PC-9 (cell line): ENCODE data around the gene PTPRD. TPM values are rescaled to one million over a fixed set of nuclear protein-coding genes. Genes with fewer than 3 reads are reported as not detected.

ENCODE experiments used
- BruUV-seq: library from RNA; stranded (reverse); fragments of 400-500 nt; replicated peaks from 2 replicates; lab custom pipeline; 2021; lab: Mats Ljungman, UMichigan
- CTCF ChIA-PET: fragments of 300-600 bp; sonication (Branson Sonifier 250); formaldehyde crosslinking; loops from one replicate; lab custom pipeline; 2022; ENCODE audit warnings: antibody characterized with exemption; lab: Charles Lee
- POLR2A ChIA-PET: fragments of 300-600 bp; sonication (Branson Sonifier 250); formaldehyde crosslinking; loops from one replicate; lab custom pipeline; 2022; ENCODE audit warnings: antibody characterized with exemption; ENCODE audit not compliant: unreplicated experiment; lab: Charles Lee
- DNase-seq, 2 experiments: peaks; one replicate each; pipeline versions ENCODE4 v3.0.0 to v3.0.0-alpha.2; 2015 to 2022; ENCODE audit warnings: mixed read lengths in 1 of 2
- H2AFZ ChIP-seq: fragments of 200-600 bp; sonication (generic); 2 replicates; pipeline ENCODE4 v1.8.1; 2017; ENCODE audit warnings: antibody characterized with exemption
- H3F3A ChIP-seq: fragments of 200-600 bp; sonication (generic); 2 replicates; pipeline ENCODE4 v1.8.1; 2017; ENCODE audit warnings: antibody characterized with exemption, mild to moderate bottlenecking, low read depth; ENCODE audit not compliant: insufficient read depth
- H3K27ac ChIP-seq: fragments of 200-600 bp; sonication (generic); 2 replicates; pipeline ENCODE4 v1.6.1; 2016; ENCODE audit warnings: mixed run types
- H3K27me3 ChIP-seq: fragments of 200-600 bp; sonication (generic); 2 replicates; pipeline ENCODE4 v1.6.1; 2016; ENCODE audit warnings: low read depth, mixed run types; ENCODE audit not compliant: insufficient read depth
- H3K36me3 ChIP-seq: fragments of 200-600 bp; sonication (generic); 2 replicates; pipeline ENCODE4 v1.6.1; 2016; ENCODE audit warnings: low read depth, mixed run types
- H3K4me1 ChIP-seq: fragments of 200-600 bp; sonication (generic); replicated peaks from 2 replicates; pipeline ENCODE4 v1.6.1; 2016; ENCODE audit warnings: mixed run types; ENCODE audit not compliant: insufficient read depth
- H3K4me2 ChIP-seq: fragments of 200-600 bp; sonication (generic); 2 replicates; pipeline ENCODE4 v1.6.1; 2017; ENCODE audit warnings: mixed run types
- H3K4me3 ChIP-seq: fragments of 200-600 bp; sonication (generic); 2 replicates; pipeline ENCODE4 v1.6.1; 2016; ENCODE audit warnings: mixed run types
- H3K79me2 ChIP-seq: fragments of 200-600 bp; sonication (generic); 2 replicates; pipeline ENCODE4 v1.6.1; 2017; ENCODE audit warnings: low read depth, mixed run types
- H3K9me2 ChIP-seq: fragments of 200-600 bp; sonication (generic); 2 replicates; pipeline ENCODE4 v1.8.1; 2017; ENCODE audit warnings: mild to moderate bottlenecking; ENCODE audit not compliant: insufficient read depth
- H3K9me3 ChIP-seq: fragments of 200-600 bp; sonication (generic); 2 replicates; pipeline ENCODE4 v1.8.1; 2016; ENCODE audit warnings: low read depth; ENCODE audit not compliant: insufficient read depth
- H4K20me1 ChIP-seq: fragments of 200-600 bp; sonication (generic); 2 replicates; pipeline ENCODE4 v1.8.1; 2017; ENCODE audit not compliant: insufficient read depth
- EZH2 ChIP-seq: fragments of 200-600 bp; sonication (generic); IDR thresholded peaks from 2 replicates; pipeline ENCODE4 v1.8.0; 2017; ENCODE audit warnings: antibody characterized with exemption, low read depth
- intact Hi-C: fragments of 100-400 bp; cut with micrococcal nuclease; formaldehyde crosslinking; loops from one replicate; pipeline ENCODE4 v1.10.0; 2022; ENCODE audit not compliant: unreplicated experiment
- total RNA-seq: library from RNA; stranded (reverse); gene quantifications from 2 replicates; pipeline ENCODE4 v1.2.3, GENCODE V29; 2021
- TF ChIP-seq, protein P1 (sequence below): fragments of 200-600 bp; sonication (generic); conservative IDR thresholded peaks from 2 replicates; pipeline ENCODE4 v1.6.1; 2017; ENCODE audit warnings: mixed run types, antibody characterized with exemption, mild to moderate bottlenecking, moderate library complexity

The PTPRD gene
- total RNA-seq, 1 experiment from 2014 or later = not detected

GRCh38 chr9:9257999-9258498 lies 1354.8 kb downstream of the PTPRD start:
- H3K36me3 ChIP-seq = no peaks in the 10 kb centered on the region
- no peak overlapping the region for H2AFZ ChIP-seq
- no peaks in the 10 kb centered on the region for H3K4me1 ChIP-seq
- no peaks in the 10 kb centered on the region for H3K9me3 ChIP-seq
- TF ChIP-seq EZH2 = no peak
- TF ChIP-seq, protein P1, sequence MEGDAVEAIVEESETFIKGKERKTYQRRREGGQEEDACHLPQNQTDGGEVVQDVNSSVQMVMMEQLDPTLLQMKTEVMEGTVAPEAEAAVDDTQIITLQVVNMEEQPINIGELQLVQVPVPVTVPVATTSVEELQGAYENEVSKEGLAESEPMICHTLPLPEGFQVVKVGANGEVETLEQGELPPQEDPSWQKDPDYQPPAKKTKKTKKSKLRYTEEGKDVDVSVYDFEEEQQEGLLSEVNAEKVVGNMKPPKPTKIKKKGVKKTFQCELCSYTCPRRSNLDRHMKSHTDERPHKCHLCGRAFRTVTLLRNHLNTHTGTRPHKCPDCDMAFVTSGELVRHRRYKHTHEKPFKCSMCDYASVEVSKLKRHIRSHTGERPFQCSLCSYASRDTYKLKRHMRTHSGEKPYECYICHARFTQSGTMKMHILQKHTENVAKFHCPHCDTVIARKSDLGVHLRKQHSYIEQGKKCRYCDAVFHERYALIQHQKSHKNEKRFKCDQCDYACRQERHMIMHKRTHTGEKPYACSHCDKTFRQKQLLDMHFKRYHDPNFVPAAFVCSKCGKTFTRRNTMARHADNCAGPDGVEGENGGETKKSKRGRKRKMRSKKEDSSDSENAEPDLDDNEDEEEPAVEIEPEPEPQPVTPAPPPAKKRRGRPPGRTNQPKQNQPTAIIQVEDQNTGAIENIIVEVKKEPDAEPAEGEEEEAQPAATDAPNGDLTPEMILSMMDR = no peak
- H3F3A ChIP-seq = no peaks in the 10 kb centered on the region
- H4K20me1 ChIP-seq = no peaks in the 10 kb centered on the region
- no peak overlapping the region for H3K27ac ChIP-seq
- H3K27me3 ChIP-seq = no peaks in the 10 kb centered on the region
- ChIA-PET POLR2A (no interaction called here), CTCF (no interaction called here)
- H3K79me2 ChIP-seq = no peaks in the 10 kb centered on the region
- no peak for DNase-seq
- no TSS peak for BruUV-seq
- intact Hi-C loops = no loop called here
- no peaks in the 10 kb centered on the region for H3K9me2 ChIP-seq
- no peak overlapping the region for H3K4me3 ChIP-seq
- no peak overlapping the region for H3K4me2 ChIP-seq

GRCh38 chr9:9246726-9247125 lies 1366.1 kb downstream of the PTPRD start:
- Histone ChIP-seq H3K9me2 (no peaks in the 10 kb centered on the region), H4K20me1 (no peaks in the 10 kb centered on the region), H3K4me1 (no peaks in the 10 kb centered on the region), H3K27ac (no peak overlapping the region), H3K9me3 (no peaks in the 10 kb centered on the region), H3F3A (no peaks in the 10 kb centered on the region), H3K36me3 (no peaks in the 10 kb centered on the region), H3K79me2 (no peaks in the 10 kb centered on the region), H2AFZ (no peak overlapping the region), H3K4me3 (no peak overlapping the region), H3K27me3 (no peaks in the 10 kb centered on the region), H3K4me2 (no peak overlapping the region)
- ChIA-PET POLR2A (no interaction called here), CTCF (no interaction called here)
- no TSS peak for BruUV-seq
- no peak for TF ChIP-seq EZH2
- TF ChIP-seq, protein P1 = no peak
- DNase-seq = no peak
- intact Hi-C loops = no loop called here

DNA sequence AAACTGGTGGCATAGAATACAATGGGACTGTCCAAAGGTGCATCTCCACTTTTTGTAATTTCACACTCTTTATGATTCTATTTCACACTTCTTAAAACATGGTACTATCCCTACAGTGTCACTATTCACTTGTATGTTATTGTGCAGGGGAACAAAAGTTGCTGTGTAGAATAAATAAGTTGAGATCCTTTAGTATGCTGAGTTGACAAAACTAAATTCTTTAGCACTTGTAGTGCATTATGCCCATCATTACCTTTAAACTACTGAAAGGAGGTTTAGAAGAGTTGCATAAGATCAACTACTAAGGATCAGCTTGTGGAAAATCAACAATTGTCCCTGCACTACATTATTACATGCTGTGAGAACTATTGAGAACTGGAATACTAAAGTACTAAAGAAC lies 1380.9 kb downstream of the PTPRD start:
- Histone ChIP-seq H3K36me3 (no peaks in the 10 kb centered on the region), H3K4me2 (no peak overlapping the region), H3K4me1 (no peaks in the 10 kb centered on the region), H4K20me1 (no peaks in the 10 kb centered on the region), H3K27me3 (no peaks in the 10 kb centered on the region), H3K9me3 (no peaks in the 10 kb centered on the region), H3K9me2 (no peaks in the 10 kb centered on the region), H3K4me3 (no peak overlapping the region), H3F3A (no peaks in the 10 kb centered on the region), H3K79me2 (no peaks in the 10 kb centered on the region), H2AFZ (no peak overlapping the region), H3K27ac (no peak overlapping the region)
- POLR2A ChIA-PET = no interaction called here
- CTCF ChIA-PET = no interaction called here
- TF ChIP-seq EZH2 = no peak
- TF ChIP-seq, protein P1 = no peak
- BruUV-seq = no TSS peak
- intact Hi-C loops = no loop called here
- DNase-seq = no peak
